HepG2 (cell line): ENCODE data around the gene TAF11L2. TPM values are rescaled to one million over a fixed set of nuclear protein-coding genes. Genes with fewer than 3 reads are reported as not detected.
"Not testable (repeated sequence)": the region's sequence is repeated elsewhere in the genome, so short reads cannot be mapped to it uniquely, and the experiment has no call there.

Source experiments
- ATAC-seq: fragments of 200-7000 bp; cut with Tn5 transposase; 3 replicates; pipeline ENCODE4 v1.9.1; 2020; ENCODE audit warnings: mild to moderate bottlenecking, moderate library complexity
- BruUV-seq: library from RNA; stranded (reverse); fragments of 400-500 nt; replicated peaks from 2 replicates; lab custom pipeline; 2021; lab: Mats Ljungman, UMichigan
- CTCF ChIA-PET: fragments of 300-600 bp; formaldehyde crosslinking; extraction: SDS; loops from one replicate; lab custom pipeline; 2021; ENCODE audit warnings: low total read pairs, inconsistent platforms, low intra/inter-chr PET ratio; lab: Yijun Ruan, JAX
- POLR2A ChIA-PET: fragments of 350-600 bp; sonication (Branson Sonifier 250); formaldehyde crosslinking; loops from one replicate; lab custom pipeline; 2020; ENCODE audit warnings: antibody characterized with exemption, inconsistent platforms; lab: Yijun Ruan, JAX
- DNase-seq: peaks from one replicate; pipeline ENCODE4 v3.0.0-alpha.2; 2015; ENCODE audit warnings: low spot score
- FAIRE-seq: peaks from 3 replicates; lab custom pipeline; 2011; peaks lifted over from hg19 to GRCh38; lab: Jason Lieb, UNC
- H2AFZ ChIP-seq: one replicate; pipeline ENCODE4 v1.6.1; 2011; ENCODE audit warnings: low read length, inconsistent platforms
- H3K27ac ChIP-seq: fragments of 300-600 bp; 3 replicates; pipeline ENCODE4 v1.8.0; 2011; ENCODE audit warnings: mixed run types, mild to moderate bottlenecking, mixed read lengths, low read length, inconsistent platforms; ENCODE audit not compliant: insufficient read depth; ENCODE audit errors: extremely low read length
- H3K27me3 ChIP-seq, 2 experiments: fragments of 200-600 bp in 1 of 2; 2 replicates in 1 of 2; 3 replicates in 1 of 2; pipeline versions ENCODE4 v1.6.0 to v1.8.0; 2011; ENCODE audit warnings: low read length in 2 of 2, mild to moderate bottlenecking in 2 of 2, moderate library complexity in 2 of 2, inconsistent platforms in 1 of 2; ENCODE audit not compliant: insufficient read depth in 2 of 2, control insufficient read depth in 1 of 2
- H3K36me3 ChIP-seq, 2 experiments: fragments of 200-600 bp in 1 of 2; replicated peaks in 1 of 2; 2 replicates in 1 of 2; 3 replicates in 1 of 2; pipeline versions ENCODE4 v1.5.1 to v1.8.0; 2011; ENCODE audit warnings: low read length in 2 of 2, inconsistent platforms in 1 of 2; ENCODE audit not compliant: insufficient read depth in 2 of 2, control insufficient read depth in 1 of 2
- H3K4me1 ChIP-seq: 2 replicates; pipeline ENCODE4 v1.5.1; 2012; ENCODE audit warnings: low read length, inconsistent platforms; ENCODE audit not compliant: insufficient read depth
- H3K4me2 ChIP-seq: 2 replicates; pipeline ENCODE4 v1.6.0; 2011; ENCODE audit warnings: low read depth, low read length, inconsistent platforms
- H3K4me3 ChIP-seq, 3 experiments: fragments of 200-600 bp in 1 of 3; sonication (generic), shearing (Covaris generic) in 1 of 3; replicated peaks in 1 of 3; 2 replicates each; pipeline ENCODE4 v1.5.1; 2011 to 2016; ENCODE audit warnings: low read length in 3 of 3, inconsistent platforms in 2 of 3, low read depth in 2 of 3, mild to moderate bottlenecking in 2 of 3, control low read depth in 1 of 3, mixed read lengths in 1 of 3; ENCODE audit not compliant: insufficient read depth in 1 of 3
- H3K79me2 ChIP-seq: one replicate; pipeline ENCODE4 v1.6.1; 2011; ENCODE audit warnings: low read length, inconsistent platforms; ENCODE audit not compliant: insufficient read depth
- H3K9ac ChIP-seq: 2 replicates; pipeline ENCODE4 v1.6.0; 2011; ENCODE audit warnings: mild to moderate bottlenecking, low read depth, low read length, inconsistent platforms; ENCODE audit not compliant: insufficient read depth
- H3K9me3 ChIP-seq: 2 replicates; pipeline ENCODE4 v1.5.1; 2012; ENCODE audit warnings: mild to moderate bottlenecking, low read length
- H4K20me1 ChIP-seq: 2 replicates; pipeline ENCODE4 v1.6.0; 2011; ENCODE audit warnings: inconsistent platforms, mild to moderate bottlenecking, low read length, moderate library complexity; ENCODE audit not compliant: insufficient read depth
- WGBS: methylation state at CpG from one replicate; pipeline ENCODE4 v1.1.6; 2017; ENCODE audit warnings: low lambda C conversion rate; 5-methylcytosine and 5-hydroxymethylcytosine counted together
- in situ Hi-C: cut with HindIII; loops from 2 replicates; pipeline ENCODE4 v1.10.0; 2017; ENCODE audit warnings: low pct_unique_long_range_greater_than_20kb; ENCODE audit not compliant: extremely low pct_ligation_motif_present
- intact Hi-C: fragments of 100-400 bp; cut with micrococcal nuclease; formaldehyde crosslinking; loops from one replicate; pipeline ENCODE4 v1.10.0; 2022; ENCODE audit not compliant: unreplicated experiment
- polyA plus RNA-seq, 8 experiments: library from polyadenylated mRNA; depleted of rRNA in 3 of 8; stranded (reverse) in 7 of 8; unstranded in 1 of 8; fragments of >200 nt; fragmentation: Illumina TruSeq in 4 of 8; extraction: Trizol in 4 of 8; gene quantifications; 2 replicates each; pipeline versions ENCODE4 v1.2.1 to v1.2.3, GENCODE V29; 2011 to 2016; ENCODE audit warnings: low read depth in 4 of 8, missing spikeins in 1 of 8, mixed read lengths in 1 of 8; ENCODE audit not compliant: insufficient read depth in 1 of 8
- small RNA-seq, 3 experiments: library from RNA; depleted of rRNA; stranded (forward); fragments of <200 nt; gene quantifications; one replicate each; pipeline ENCODE3, GENCODE V24; 2012; ENCODE audit warnings: low read depth in 2 of 3, low replicate concordance in 1 of 3; ENCODE audit not compliant: insufficient read length in 3 of 3, insufficient read depth in 2 of 3
- total RNA-seq, 5 experiments: library from RNA; depleted of rRNA; stranded (reverse); fragments of >200 nt; fragmentation: Illumina TruSeq; extraction: Trizol; gene quantifications; 2 replicates each; pipeline ENCODE4 v1.2.3, GENCODE V29; 2016; ENCODE audit warnings: low read depth in 1 of 5

The TAF11L2 gene
- total and polyA plus RNA-seq, 2 of the 13 experiments (the other 11 are each of a cell fraction or from before 2014, with no cell fraction given), result not detected

- POLR2A ChIA-PET, H4K20me1 ChIP-seq, intact Hi-C loops, FAIRE-seq, H3K4me3 ChIP-seq, H3K4me2 ChIP-seq, CTCF ChIA-PET, DNase-seq, H3K27ac ChIP-seq, ATAC-seq, H3K9me3 ChIP-seq, H3K27me3 ChIP-seq, H3K4me1 ChIP-seq, in situ Hi-C loops, BruUV-seq, H3K9ac ChIP-seq, H2AFZ ChIP-seq, H3K79me2 ChIP-seq, H3K36me3 ChIP-seq: not testable (repeated sequence)
- 42% methylated on average over 13 of the region's 17 CpGs for WGBS
These were observed 28.5 kb downstream of the TAF11L2 start for GRCh38 chr5:17526504-17526903.

- ATAC-seq, H4K20me1 ChIP-seq, FAIRE-seq, POLR2A ChIA-PET, BruUV-seq, H3K9me3 ChIP-seq, H3K79me2 ChIP-seq, H3K36me3 ChIP-seq, H2AFZ ChIP-seq, H3K4me1 ChIP-seq, H3K27me3 ChIP-seq, DNase-seq, H3K4me3 ChIP-seq, intact Hi-C loops, H3K4me2 ChIP-seq, H3K27ac ChIP-seq, H3K9ac ChIP-seq, CTCF ChIA-PET, in situ Hi-C loops: not testable (repeated sequence)
- no CpG with 5 or more reads among the region's 15 CpGs for WGBS
These were observed 30.3 kb downstream of the TAF11L2 start, which contains the start of gene TAF11L6 for GRCh38 chr5:17528369-17528768. Gene TAF11L6, plus strand, starts transcription at chr5:17528669.

Small RNAs within 50 kb of the gene (small RNA-seq; reads per million reads assigned to genes)
- gene AC106774.3, result 0 reads per million in 3 experiments

Other genes starting within 250 kb of the TAF11L2 start
- gene TAF11L3, start 20.1 kb downstream of the TAF11L2 start, total RNA-seq (2016; rRNA removed; fragmentation: Illumina TruSeq; extraction: Trizol), result not detected in 2 replicates
- gene TAF11L3, start 20.1 kb downstream of the TAF11L2 start, polyA plus RNA-seq (2011; rRNA removed), result not detected in 2 replicates
- gene TAF11L4, start 23.6 kb downstream of the TAF11L2 start, total RNA-seq (2016; rRNA removed; fragmentation: Illumina TruSeq; extraction: Trizol), result not detected in 2 replicates
- not detected in 2 replicates for gene TAF11L4, start 23.6 kb downstream of the TAF11L2 start, polyA plus RNA-seq (2011; rRNA removed)
- not detected in 2 replicates for gene TAF11L5, start 27.0 kb downstream of the TAF11L2 start, total RNA-seq (2016; rRNA removed; fragmentation: Illumina TruSeq; extraction: Trizol)
- gene TAF11L5, start 27.0 kb downstream of the TAF11L2 start, polyA plus RNA-seq (2011; rRNA removed), result not detected in 2 replicates
- not detected in 2 replicates for gene TAF11L6, start 30.4 kb downstream of the TAF11L2 start, total RNA-seq (2016; rRNA removed; fragmentation: Illumina TruSeq; extraction: Trizol)
- not detected in 2 replicates for gene TAF11L6, start 30.4 kb downstream of the TAF11L2 start, polyA plus RNA-seq (2011; rRNA removed)
- not detected in 2 replicates for gene TAF11L7, start 87.5 kb downstream of the TAF11L2 start, total RNA-seq (2016; rRNA removed; fragmentation: Illumina TruSeq; extraction: Trizol)
- not detected in 2 replicates for gene TAF11L7, start 87.5 kb downstream of the TAF11L2 start, polyA plus RNA-seq (2011; rRNA removed)
- not detected in 2 replicates for gene TAF11L8, start 92.7 kb downstream of the TAF11L2 start, total RNA-seq (2016; rRNA removed; fragmentation: Illumina TruSeq; extraction: Trizol)
- gene TAF11L8, start 92.7 kb downstream of the TAF11L2 start, polyA plus RNA-seq (2011; rRNA removed), result not detected in 2 replicates
- not detected in 2 replicates for gene TAF11L9, start 96.2 kb downstream of the TAF11L2 start, total RNA-seq (2016; rRNA removed; fragmentation: Illumina TruSeq; extraction: Trizol)
- not detected in 2 replicates for gene TAF11L9, start 96.2 kb downstream of the TAF11L2 start, polyA plus RNA-seq (2011; rRNA removed)
- gene TAF11L10, start 99.6 kb downstream of the TAF11L2 start, total RNA-seq (2016; rRNA removed; fragmentation: Illumina TruSeq; extraction: Trizol), result not detected in 2 replicates
- not detected in 2 replicates for gene TAF11L10, start 99.6 kb downstream of the TAF11L2 start, polyA plus RNA-seq (2011; rRNA removed)
- gene TAF11L11, start 106.0 kb downstream of the TAF11L2 start, total RNA-seq (2016; rRNA removed; fragmentation: Illumina TruSeq; extraction: Trizol), result not detected in 2 replicates
- gene TAF11L11, start 106.0 kb downstream of the TAF11L2 start, polyA plus RNA-seq (2011; rRNA removed), result not detected in 2 replicates
- gene TAF11L12, start 112.2 kb downstream of the TAF11L2 start, total RNA-seq (2016; rRNA removed; fragmentation: Illumina TruSeq; extraction: Trizol), result not detected in 2 replicates
- gene TAF11L12, start 112.2 kb downstream of the TAF11L2 start, polyA plus RNA-seq (2011; rRNA removed), result not detected in 2 replicates
- not detected in 2 replicates for gene TAF11L13, start 133.9 kb downstream of the TAF11L2 start, total RNA-seq (2016; rRNA removed; fragmentation: Illumina TruSeq; extraction: Trizol)
- gene TAF11L13, start 133.9 kb downstream of the TAF11L2 start, polyA plus RNA-seq (2011; rRNA removed), result not detected in 2 replicates
- not detected in 2 replicates for gene TAF11L14, start 136.2 kb downstream of the TAF11L2 start, total RNA-seq (2016; rRNA removed; fragmentation: Illumina TruSeq; extraction: Trizol)
- not detected in 2 replicates for gene TAF11L14, start 136.2 kb downstream of the TAF11L2 start, polyA plus RNA-seq (2011; rRNA removed)